A549 (cell line): ENCODE measurements around the gene NRXN3. TPM values are rescaled to one million over a fixed set of nuclear protein-coding genes. Genes with fewer than 3 reads are reported as not detected.

Experiments used
- ATAC-seq, 2 experiments: fragments of 200-7000 bp in 1 of 2; fragments of >200 bp in 1 of 2; cut with Nextera tagmentation in 1 of 2; cut with Tn5 transposase in 1 of 2; 3 replicates each; pipeline versions ENCODE4 v1.8.0 to v1.9.1; 2018 to 2020; ENCODE audit warnings: mild to moderate bottlenecking in 1 of 2, moderate library complexity in 1 of 2
- CTCF ChIA-PET: fragments of 300-600 bp; sonication (Branson Sonifier 250); formaldehyde crosslinking; extraction: SDS; loops from one replicate; lab custom pipeline; 2021; ENCODE audit warnings: antibody characterized with exemption, inconsistent platforms; lab: Yijun Ruan, JAX
- POLR2A ChIA-PET: fragments of 350-600 bp; formaldehyde crosslinking; extraction: SDS; loops from one replicate; lab custom pipeline; 2021; ENCODE audit warnings: antibody characterized with exemption, inconsistent platforms; lab: Yijun Ruan, JAX
- DNase-seq, 2 experiments: peaks; one replicate each; pipeline versions ENCODE4 v3.0.0 to v3.0.0-alpha.2; 2011 to 2016; ENCODE audit warnings: low read depth in 1 of 2, low spot score in 1 of 2
- FAIRE-seq: peaks from 2 replicates; lab custom pipeline; 2011; peaks lifted over from hg19 to GRCh38; lab: Jason Lieb, UNC
- H3K27ac ChIP-seq, 2 experiments: fragments of >200 bp; sonication (Bioruptor Twin); formaldehyde crosslinking; 3 replicates each; pipeline ENCODE4 v1.5.1; 2016 to 2017
- H3K4me1 ChIP-seq: fragments of >200 bp; sonication (Bioruptor Twin); formaldehyde crosslinking; 3 replicates; pipeline ENCODE4 v1.6.1; 2016
- H3K4me2 ChIP-seq: fragments of >200 bp; sonication (Bioruptor Twin); formaldehyde crosslinking; 3 replicates; pipeline ENCODE4 v1.6.1; 2016
- H3K4me3 ChIP-seq: fragments of >200 bp; sonication (Bioruptor Twin); formaldehyde crosslinking; 3 replicates; pipeline ENCODE4 v1.5.1; 2016
- H3K9me3 ChIP-seq: fragments of >200 bp; sonication (Bioruptor Twin); formaldehyde crosslinking; 3 replicates; pipeline ENCODE4 v1.6.1; 2016
- ATOH8 ChIP-seq: fragments of 250-450 bp; sonication (Bioruptor Pico); IDR thresholded peaks from 2 replicates; pipeline ENCODE4 v1.5.0; 2020; ENCODE audit warnings: low read depth, mild to moderate bottlenecking, moderate library complexity
- BCL3 ChIP-seq: fragments of >200 bp; sonication (Bioruptor Twin); formaldehyde crosslinking; IDR thresholded peaks from 3 replicates; pipeline ENCODE4 v1.6.1; 2016
- BHLHE40 ChIP-seq: IDR thresholded peaks from 2 replicates; pipeline ENCODE4 v1.6.1; 2012; ENCODE audit warnings: low read depth, low read length, inconsistent platforms
- CBX8 ChIP-seq: fragments of 200-600 bp; sonication (generic); IDR thresholded peaks from 2 replicates; pipeline ENCODE4 v1.6.1; 2016
- CHD2 ChIP-seq: fragments of 150-350 bp; IDR thresholded peaks from 2 replicates; pipeline ENCODE4 v1.6.1; 2014; ENCODE audit warnings: low read length; ENCODE audit not compliant: partially characterized antibody
- E2F6 ChIP-seq: IDR thresholded peaks from 2 replicates; pipeline ENCODE4 v1.6.1; 2012; ENCODE audit warnings: low read depth, borderline replicate concordance
- EHF ChIP-seq: fragments of 250-450 bp; sonication (Bioruptor Pico); IDR thresholded peaks from 2 replicates; pipeline ENCODE4 v1.5.0; 2020; ENCODE audit warnings: mild to moderate bottlenecking
- EHMT2 ChIP-seq: fragments of 200-600 bp; sonication (generic); IDR thresholded peaks from 2 replicates; pipeline ENCODE4 v1.6.1; 2016; ENCODE audit warnings: antibody characterized with exemption, low read depth, mild to moderate bottlenecking, moderate library complexity
- ELK1 ChIP-seq: fragments of 150-350 bp; IDR thresholded peaks from 2 replicates; pipeline ENCODE4 v1.6.1; 2014; ENCODE audit warnings: low read depth, mild to moderate bottlenecking, low read length
- FOSL2 ChIP-seq, 2 experiments: fragments of 450-650 bp in 1 of 2; fragments of >200 bp in 1 of 2; sonication (Bioruptor Twin) in 1 of 2; formaldehyde crosslinking; IDR thresholded peaks; 2 replicates each; pipeline versions ENCODE4 v1.5.0 to v1.6.1; 2016 to 2020; ENCODE audit warnings: mild to moderate bottlenecking in 1 of 2, moderate library complexity in 1 of 2
- GATA3 ChIP-seq: IDR thresholded peaks from 2 replicates; pipeline ENCODE4 v1.6.1; 2012; ENCODE audit warnings: borderline replicate concordance
- HES2 ChIP-seq: fragments of >200 bp; sonication (Bioruptor Twin); formaldehyde crosslinking; IDR thresholded peaks from 2 replicates; pipeline ENCODE4 v1.6.1; 2016
- HEYL ChIP-seq: fragments of 250-450 bp; sonication (Bioruptor Pico); IDR thresholded peaks from 2 replicates; pipeline ENCODE4 v1.8.0; 2021; ENCODE audit warnings: mild to moderate bottlenecking, moderate library complexity
- HMGXB4 ChIP-seq: fragments of 250-450 bp; sonication (Bioruptor Pico); IDR thresholded peaks from 2 replicates; pipeline ENCODE4 v1.5.0; 2021; ENCODE audit warnings: mild to moderate bottlenecking, moderate library complexity, borderline replicate concordance
- HOXA7 ChIP-seq: fragments of 250-450 bp; sonication (Bioruptor Pico); IDR thresholded peaks from 2 replicates; pipeline ENCODE4 v1.5.0; 2020; ENCODE audit warnings: mild to moderate bottlenecking, moderate library complexity
- HOXB13 ChIP-seq: fragments of 250-450 bp; sonication (Bioruptor Pico); IDR thresholded peaks from 2 replicates; pipeline ENCODE4 v1.5.0; 2020; ENCODE audit warnings: low read depth, mild to moderate bottlenecking, moderate library complexity
- HOXB5 ChIP-seq: fragments of 250-450 bp; sonication (Bioruptor Pico); IDR thresholded peaks from 2 replicates; pipeline ENCODE4 v1.5.0; 2020; ENCODE audit warnings: mild to moderate bottlenecking, moderate library complexity
- JUN ChIP-seq, 2 experiments: fragments of >200 bp; sonication (Bioruptor Twin); formaldehyde crosslinking; IDR thresholded peaks; 2 replicates in 1 of 2; 3 replicates in 1 of 2; pipeline ENCODE4 v1.6.1; 2016 to 2017
- KDM1A ChIP-seq: fragments of 200-600 bp; sonication (generic); IDR thresholded peaks from 2 replicates; pipeline ENCODE4 v1.6.1; 2016; ENCODE audit warnings: low read depth, mild to moderate bottlenecking
- MAX ChIP-seq: IDR thresholded peaks from 2 replicates; pipeline ENCODE4 v1.6.1; 2012
- NFE2L2 ChIP-seq: fragments of 150-350 bp; conservative IDR thresholded peaks from 2 replicates; pipeline ENCODE4 v1.6.1; 2014; ENCODE audit warnings: low read length
- NR3C1 ChIP-seq: fragments of >200 bp; sonication (Bioruptor Twin); formaldehyde crosslinking; IDR thresholded peaks from 3 replicates; pipeline ENCODE4 v1.6.1; 2017
- RARB ChIP-seq: fragments of 250-450 bp; sonication (Bioruptor Pico); IDR thresholded peaks from 2 replicates; pipeline ENCODE4 v1.8.0; 2021; ENCODE audit warnings: mild to moderate bottlenecking, moderate library complexity
- RCOR1 ChIP-seq: fragments of 150-350 bp; IDR thresholded peaks from 2 replicates; pipeline ENCODE4 v1.6.1; 2014; ENCODE audit warnings: antibody characterized with exemption, low read length, low read depth
- RNF2 ChIP-seq: fragments of 200-600 bp; sonication (generic); IDR thresholded peaks from 2 replicates; pipeline ENCODE4 v1.6.1; 2016; ENCODE audit warnings: low read depth, mild to moderate bottlenecking, antibody characterized with exemption, moderate library complexity, borderline replicate concordance
- ZFP36 ChIP-seq: fragments of 450-650 bp; IDR thresholded peaks from 2 replicates; pipeline ENCODE4 v1.6.1; 2014; ENCODE audit warnings: borderline replicate concordance; ENCODE audit not compliant: partially characterized antibody
- ZNF302 ChIP-seq: fragments of 250-450 bp; sonication (Bioruptor Pico); IDR thresholded peaks from 2 replicates; pipeline ENCODE4 v1.9.0; 2021; ENCODE audit warnings: inconsistent platforms, mild to moderate bottlenecking, moderate library complexity
- WGBS: methylation state at CpG from one replicate; pipeline ENCODE4 v1.1.6; 2017; ENCODE audit errors: missing lambda C conversion rate; 5-methylcytosine and 5-hydroxymethylcytosine counted together
- polyA plus RNA-seq, 4 experiments: library from polyadenylated mRNA; depleted of rRNA in 3 of 4; stranded (reverse); fragments of >200 nt; fragmentation: RNase III in 1 of 4; extraction: RNeasy Plus Mini Kit Qiagen cat#74134 plus additional on column Dnase treatment in 1 of 4; gene quantifications; 2 replicates in 3 of 4; 3 replicates in 1 of 4; pipeline ENCODE4 v1.2.3, GENCODE V29; 2011 to 2017

NRXN3 gene
- polyA plus RNA-seq, 2 of the 4 experiments (the other 2 are of a cell fraction) = 0.62 to 2.3 TPM

- FAIRE-seq = no peak
- ChIA-PET POLR2A (no interaction called here), CTCF (interaction anchor here (0.5 kb wide), 1 partner anchor 461 kb away, joined by 3 read pairs; no protein-coding TSS in a partner anchor)
- no peaks in the 10 kb centered on the region for H3K4me1 ChIP-seq
- TF ChIP-seq RNF2 = no peak
- no peak for TF ChIP-seq ATOH8 (CRISPR knock-in tag)
- TF ChIP-seq ZNF302 (CRISPR knock-in tag) = no peak
- no peak for TF ChIP-seq CHD2
- TF ChIP-seq EHMT2 = no peak
- TF ChIP-seq JUN (IDR thresholded peaks at IDR 0.05) = no peak
- no peak for TF ChIP-seq HOXB13 (CRISPR knock-in tag)
- TF ChIP-seq EHF (CRISPR knock-in tag) = no peak
- no peak for TF ChIP-seq RCOR1
- no peak for TF ChIP-seq HOXA7 (CRISPR knock-in tag)
- TF ChIP-seq KDM1A = no peak
- TF ChIP-seq E2F6 = no peak
- H3K9me3 ChIP-seq = no peaks in the 10 kb centered on the region
- no peak overlapping the region for H3K4me3 ChIP-seq
- 0 out of 6 replicates have a peak, but pooled peaks of 1 of the 2 experiments have one; percentile 19 for ATAC-seq
- no peak overlapping the region for H3K27ac ChIP-seq
- no peak overlapping the region for H3K4me2 ChIP-seq
- 30% methylated on average over 5 of the region's 20 CpGs for WGBS
- no peak for DNase-seq
These were observed 73.0 kb downstream of the NRXN3 start for GRCh38 chr14:78243187-78243586.

- no peak for ATAC-seq
- no peak for DNase-seq
- H3K9me3 ChIP-seq = no peaks in the 10 kb centered on the region
- no peak overlapping the region for H3K4me3 ChIP-seq
- no peak for TF ChIP-seq RARB (CRISPR knock-in tag)
- no peak for TF ChIP-seq CBX8
- TF ChIP-seq CHD2 = no peak
- TF ChIP-seq, all 56 proteins: peak for 0
- ChIA-PET POLR2A (no interaction called here), CTCF (interaction anchor here (1.3 kb wide), 1 partner anchor 16 kb away, joined by 3 read pairs; no protein-coding TSS in a partner anchor)
- Histone ChIP-seq H3K4me1 (no peaks in the 10 kb centered on the region), H3K4me2 (no peak overlapping the region), H3K27ac (no peak overlapping the region)
- no peak for FAIRE-seq
- 13% methylated on average over 1 of the region's 1 CpG for WGBS
These were observed 75.1 kb downstream of the NRXN3 start for GRCh38 chr14:78245238-78245637.

- ChIA-PET POLR2A (no interaction called here), CTCF (no interaction called here)
- FAIRE-seq (no peak), DNase-seq (no peak), ATAC-seq (no peak)
- no peaks in the 10 kb centered on the region; the same call in 1 of the 3 replicates for H3K4me1 ChIP-seq
- no peak overlapping the region for H3K27ac ChIP-seq
- no peak overlapping the region for H3K4me2 ChIP-seq
- no peaks in the 10 kb centered on the region for H3K9me3 ChIP-seq
- H3K4me3 ChIP-seq = no peak overlapping the region
- 14% methylated on average over 3 of the region's 3 CpGs for WGBS
- TF ChIP-seq ZFP36 (no peak), HES2 (no peak), FOSL2 (IDR thresholded peaks at IDR 0.05) (no peak), FOSL2 (CRISPR knock-in tag; IDR thresholded peaks at IDR 0.05) (no peak), BHLHE40 (no peak), GATA3 (no peak), HMGXB4 (CRISPR knock-in tag) (no peak), NFE2L2 (no peak), BCL3 (no peak), NR3C1 (no peak), ELK1 (no peak), HOXB5 (CRISPR knock-in tag) (no peak), E2F6 (no peak), HEYL (CRISPR knock-in tag) (no peak), MAX (no peak)
These were observed 78.4 kb downstream of the NRXN3 start for GRCh38 chr14:78248501-78249090.
